Natural killer cell treated with Interleukin-12 subunit alpha and Interleukin-12 subunit beta and Interleukin-15 and Interleukin-18, amount 100 ng/mL, for 72 hours (primary cell): Measurements from ENCODE around the gene DNAJC16. TPM values are rescaled to one million over a fixed set of nuclear protein-coding genes. Genes with fewer than 3 reads are reported as not detected.
A peak's percentile ranks its signal among the peaks of the same experiment; 100 is the strongest.

Experiments
- ATAC-seq, 2 donors: fragments of 150-1000 bp; cut with Tn5 transposase in 1 of 2; sonication (Bioruptor Pico), chemical (Tn5 transposase) in 1 of 2; 2 replicates each; pipeline ENCODE4 v1.10.0; 2021
- DNase-seq: peaks from one replicate; pipeline ENCODE4 v3.0.0; 2022; ENCODE audit warnings: low spot score
- H3K27ac Mint-ChIP-seq, 2 donors: 1 replicate in 1 of 2; 2 replicates in 1 of 2; pipeline ENCODE4 v1.8.0; 2022; ENCODE audit warnings: mixed read lengths in 2 of 2, mild to moderate bottlenecking in 1 of 2, moderate library complexity in 1 of 2
- H3K27me3 Mint-ChIP-seq, 2 donors: 1 replicate in 1 of 2; 2 replicates in 1 of 2; pipeline ENCODE4 v1.8.0; 2022; ENCODE audit warnings: mixed read lengths in 2 of 2
- H3K36me3 Mint-ChIP-seq: one replicate; pipeline ENCODE4 v1.8.0; 2022; ENCODE audit warnings: mixed read lengths
- H3K4me1 Mint-ChIP-seq, 2 donors: 1 replicate in 1 of 2; 2 replicates in 1 of 2; pipeline ENCODE4 v1.8.0; 2022; ENCODE audit warnings: low read depth in 2 of 2, mixed read lengths in 2 of 2, mild to moderate bottlenecking in 1 of 2
- H3K4me3 Mint-ChIP-seq: one replicate; pipeline ENCODE4 v1.8.0; 2022; ENCODE audit warnings: mixed read lengths
- H3K9me3 Mint-ChIP-seq: 2 replicates; pipeline ENCODE4 v1.8.0; 2022; ENCODE audit warnings: mixed read lengths
- total RNA-seq, 2 donors: library from RNA; stranded (reverse); gene quantifications; one replicate each; pipeline ENCODE4 v1.2.3, GENCODE V29; 2022

Gene DNAJC16
- total RNA-seq, 2 donors from 2014 or later = 15.5 to 23.7 TPM

DNA sequence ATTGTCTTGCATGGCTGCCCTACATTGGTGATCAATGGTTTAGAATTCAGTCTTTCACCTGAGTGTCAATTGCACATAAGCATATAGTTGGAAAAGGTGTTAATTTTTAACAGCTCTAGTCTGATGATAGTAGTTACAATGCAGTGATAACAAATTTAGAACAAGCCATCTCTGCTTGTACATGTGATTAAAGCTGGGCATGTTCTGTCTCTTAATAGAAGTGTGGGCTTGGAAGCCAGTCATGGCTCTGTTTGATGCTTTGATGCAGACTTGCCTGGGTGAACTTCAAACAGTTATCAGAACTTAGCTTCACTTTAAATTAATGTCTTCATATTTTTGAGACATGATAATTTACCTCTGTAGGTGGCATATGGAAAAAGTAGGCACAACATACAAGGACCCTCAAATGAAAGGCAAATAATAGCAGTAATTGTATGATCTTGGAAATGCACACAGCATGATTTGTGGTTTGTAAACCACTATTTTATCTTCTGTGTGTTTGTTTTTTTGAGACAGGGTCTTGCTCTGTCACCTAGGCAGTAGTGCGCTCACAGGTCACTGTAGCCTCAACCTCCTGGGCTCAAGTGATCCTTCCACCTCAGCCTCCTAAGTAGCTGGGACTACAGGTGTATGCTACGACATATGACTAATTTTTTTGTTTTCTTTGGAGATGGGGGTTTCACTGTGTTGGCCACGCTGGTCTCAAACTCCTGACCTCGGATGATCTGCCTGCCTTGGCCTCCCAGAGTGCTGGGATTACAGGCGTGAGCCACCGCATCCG lies 94.4 kb downstream of the DNAJC16 start:
- H3K27ac Mint-ChIP-seq = peak overlapping the region; percentile 80 to 85
- no peak for DNase-seq
- ATAC-seq = no peak
- no peak overlapping the region for H3K4me3 Mint-ChIP-seq
- no peaks in the 10 kb centered on the region for H3K36me3 Mint-ChIP-seq
- H3K9me3 Mint-ChIP-seq = no peaks in the 10 kb centered on the region
- peaks cover 31 to 54% of the 10 kb centered on the region in 2 donors for H3K4me1 Mint-ChIP-seq
- H3K27me3 Mint-ChIP-seq = no peaks in the 10 kb centered on the region

DNA sequence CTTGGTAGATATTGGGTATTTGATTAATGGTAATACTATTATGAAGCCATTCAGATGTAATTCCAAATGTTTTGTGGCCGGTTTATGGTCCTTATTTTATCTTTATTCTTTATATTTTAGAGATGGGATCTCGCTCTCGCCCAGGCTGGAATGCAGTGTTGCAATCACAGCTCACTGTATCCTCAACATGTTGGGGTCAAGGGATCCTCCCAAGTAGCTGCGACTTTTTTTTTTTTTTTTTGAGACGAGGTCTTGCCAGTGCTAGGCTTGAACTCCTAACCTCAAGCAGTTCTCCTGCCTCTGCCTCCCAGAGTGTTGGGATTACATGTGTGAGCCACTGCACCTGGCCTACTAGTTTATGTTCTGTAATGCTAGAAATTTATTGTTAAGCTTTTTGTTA lies 95.3 kb downstream of the DNAJC16 start:
- no peaks in the 10 kb centered on the region for H3K36me3 Mint-ChIP-seq
- H3K4me1 Mint-ChIP-seq = peaks cover 24 to 50% of the 10 kb centered on the region in 2 donors
- no peak overlapping the region for H3K4me3 Mint-ChIP-seq
- H3K27ac Mint-ChIP-seq = peak overlapping the region in 1 of 2 donors; percentile 70
- no peaks in the 10 kb centered on the region for H3K27me3 Mint-ChIP-seq
- ATAC-seq (no peak), DNase-seq (no peak)
- no peaks in the 10 kb centered on the region for H3K9me3 Mint-ChIP-seq

DNA sequence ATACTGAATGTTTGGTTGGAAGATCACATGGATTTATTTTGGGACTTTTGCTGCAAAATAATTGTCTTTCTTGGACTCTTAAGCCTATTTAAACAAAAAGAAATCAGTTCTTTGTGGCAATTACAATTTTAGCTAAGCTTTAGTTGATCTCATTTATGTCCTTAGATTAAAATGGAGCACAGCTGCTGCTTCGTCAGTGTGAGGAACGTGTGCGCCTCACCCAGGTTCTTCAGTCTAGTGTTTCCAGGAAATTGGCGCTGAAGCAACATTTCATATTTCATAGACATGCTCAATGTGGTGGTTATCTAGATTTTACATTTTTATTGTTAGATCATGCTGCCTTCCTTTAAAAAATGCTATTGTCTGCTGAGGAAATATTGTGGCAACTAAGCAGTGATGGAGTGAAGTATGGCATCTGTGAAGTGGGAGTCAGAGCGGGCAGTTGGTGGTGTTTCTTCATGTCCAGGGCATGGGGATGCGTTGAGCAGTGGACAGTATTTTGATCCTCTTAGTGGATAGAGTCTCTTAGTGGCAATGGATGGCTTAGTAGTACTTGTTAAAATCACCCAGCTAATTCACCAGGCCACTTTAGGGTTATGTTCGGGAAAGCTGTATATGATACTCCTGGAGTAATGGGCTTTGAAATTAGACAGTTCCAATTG lies 96.2 kb downstream of the DNAJC16 start:
- no peak for ATAC-seq
- peaks cover 30 to 55% of the 10 kb centered on the region in 2 donors for H3K4me1 Mint-ChIP-seq
- no peak for DNase-seq
- H3K9me3 Mint-ChIP-seq = no peaks in the 10 kb centered on the region
- no peaks in the 10 kb centered on the region for H3K36me3 Mint-ChIP-seq
- H3K27me3 Mint-ChIP-seq = no peaks in the 10 kb centered on the region
- H3K27ac Mint-ChIP-seq = peak overlapping the region in 1 of 2 donors; percentile 70
- no peak overlapping the region for H3K4me3 Mint-ChIP-seq

DNA sequence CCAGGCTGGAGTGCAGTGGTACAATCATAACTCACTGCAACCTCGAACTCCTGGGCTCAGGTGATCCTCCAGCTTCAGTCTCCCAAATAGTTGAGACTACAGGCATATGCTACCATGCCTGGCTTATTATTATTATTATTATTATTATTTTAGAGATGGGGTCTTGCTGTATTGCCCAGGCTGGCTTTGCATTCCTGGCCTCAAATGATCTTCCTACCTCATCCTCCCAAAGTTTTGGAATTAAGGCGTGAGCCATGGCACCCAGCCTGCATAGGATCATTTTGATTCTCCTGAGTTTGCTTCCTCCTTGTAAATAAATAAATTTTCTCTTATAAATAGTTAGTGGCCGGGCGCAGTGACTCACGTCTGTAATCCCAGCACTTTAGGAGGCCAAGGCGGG lies 96.8 kb downstream of the DNAJC16 start:
- H3K36me3 Mint-ChIP-seq = no peaks in the 10 kb centered on the region
- no peaks in the 10 kb centered on the region for H3K27me3 Mint-ChIP-seq
- ATAC-seq = no peak
- H3K27ac Mint-ChIP-seq = no peak overlapping the region
- H3K4me3 Mint-ChIP-seq = no peak overlapping the region
- H3K4me1 Mint-ChIP-seq = peaks cover 30 to 53% of the 10 kb centered on the region in 2 donors
- no peaks in the 10 kb centered on the region for H3K9me3 Mint-ChIP-seq
- DNase-seq = no peak

DNA sequence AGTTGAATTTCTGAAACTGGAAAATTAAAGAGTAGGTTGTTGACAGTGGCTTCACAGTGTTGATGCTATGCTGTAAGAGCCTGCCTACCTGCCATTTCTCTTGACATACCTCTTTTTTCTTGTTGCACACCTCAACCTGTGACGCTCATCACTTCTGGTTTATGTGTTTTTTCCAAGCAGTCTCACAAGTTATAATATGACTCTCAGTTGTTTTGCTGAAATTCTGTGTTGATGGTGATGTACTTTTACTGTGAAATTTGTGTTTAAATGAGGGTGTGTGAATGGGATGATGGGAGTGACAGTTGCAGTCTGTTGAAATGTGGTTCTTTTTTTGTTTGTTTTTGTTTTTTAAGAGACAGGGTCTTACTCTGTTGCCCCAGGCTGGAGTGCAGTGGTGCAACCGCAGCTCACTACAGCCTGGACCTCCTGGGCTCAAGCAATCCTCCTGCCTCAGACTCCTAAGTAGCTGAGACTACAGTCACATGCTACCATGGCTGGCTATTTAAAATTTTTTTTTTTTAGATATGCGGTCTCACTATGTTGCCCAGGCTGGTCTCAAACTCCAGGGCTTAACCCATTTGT lies 97.6 kb downstream of the DNAJC16 start:
- H3K4me3 Mint-ChIP-seq = no peak overlapping the region

DNA sequence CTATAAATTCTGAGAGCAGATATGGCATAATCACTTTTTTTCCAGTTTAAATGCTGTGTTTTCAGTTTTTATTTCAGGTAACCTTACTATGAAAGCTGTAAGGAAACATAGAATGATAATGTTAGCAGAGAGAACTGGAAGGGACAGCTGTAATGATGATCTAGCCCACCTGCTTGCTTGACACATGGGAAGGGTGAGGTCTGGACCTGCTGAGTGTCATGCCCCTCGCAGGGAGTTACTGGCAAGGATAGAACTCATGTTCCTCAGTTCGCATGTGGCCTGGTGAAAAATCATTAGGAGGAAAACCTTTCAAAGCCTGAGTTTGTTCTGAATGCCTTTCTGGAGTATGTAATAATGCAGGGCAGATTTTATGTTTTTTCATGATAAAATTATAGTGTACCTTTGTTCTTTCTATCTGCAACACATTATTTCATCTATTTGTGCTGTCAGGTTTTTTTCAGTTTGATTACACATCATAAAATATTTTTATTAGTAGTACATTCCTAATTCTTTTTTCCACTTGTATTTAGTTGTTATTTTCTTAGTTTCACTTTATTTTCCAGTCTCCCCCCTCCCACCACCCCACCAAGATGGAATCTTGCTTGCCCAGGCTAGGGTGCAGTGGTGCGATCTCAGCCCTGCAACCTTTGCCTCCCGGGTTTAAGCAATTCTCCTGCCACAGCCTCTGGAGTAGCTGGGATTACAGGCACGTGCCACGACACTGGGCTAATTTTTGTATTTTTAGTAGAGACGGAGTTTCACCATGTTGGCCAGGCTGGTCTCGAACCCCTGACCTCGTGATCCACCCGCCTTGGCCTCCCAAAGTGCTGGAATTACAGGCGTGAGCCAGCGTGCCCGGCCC lies 98.6 kb downstream of the DNAJC16 start:
- Mint-ChIP-seq H3K27ac (no peak overlapping the region), H3K36me3 (peaks cover 4% of the 10 kb centered on the region), H3K4me1 (peaks cover 22 to 41% of the 10 kb centered on the region in 2 donors), H3K4me3 (no peak overlapping the region), H3K9me3 (no peaks in the 10 kb centered on the region), H3K27me3 (no peaks in the 10 kb centered on the region)
- DNase-seq (no peak), ATAC-seq (no peak)

More for the DNA sequence above, 97.6 kb downstream of the DNAJC16 start:
- Mint-ChIP-seq H3K27ac (no peak overlapping the region), H3K9me3 (no peaks in the 10 kb centered on the region), H3K27me3 (no peaks in the 10 kb centered on the region), H3K36me3 (no peaks in the 10 kb centered on the region), H3K4me1 (peaks cover 25 to 46% of the 10 kb centered on the region in 2 donors)
- DNase-seq (no peak), ATAC-seq (no peak)

Other genes with a start within 250 kb of the DNAJC16 start
- gene EFHD2, start 117.0 kb upstream of the DNAJC16 start, total RNA-seq = 100 to 1,000 TPM; 164 to 185 TPM
- gene CTRC, start 88.4 kb upstream of the DNAJC16 start, total RNA-seq = 1 to 10 TPM in 1 of 2 donors, under 1 TPM in 1; 0.53 to 2.3 TPM
- gene CELA2A, start 70.1 kb upstream of the DNAJC16 start, total RNA-seq = not detected
- not detected for gene CELA2B, start 50.7 kb upstream of the DNAJC16 start, total RNA-seq
- gene CASP9, start 2.6 kb upstream of the DNAJC16 start, total RNA-seq = 10 to 100 TPM; 15.1 to 18.0 TPM
- 1 to 10 TPM; 3.4 to 8.6 TPM for gene AGMAT, start 58.2 kb downstream of the DNAJC16 start, total RNA-seq
- gene DDI2, start 90.6 kb downstream of the DNAJC16 start, total RNA-seq = 10 to 100 TPM; 35.0 to 55.4 TPM
- 10 to 100 TPM; 48.0 to 65.1 TPM for gene PLEKHM2, start 157.5 kb downstream of the DNAJC16 start, total RNA-seq
- 1 to 10 TPM in 1 of 2 donors, under 1 TPM in 1; 0.88 to 1.9 TPM for gene SLC25A34, start 209.4 kb downstream of the DNAJC16 start, total RNA-seq
- not detected for gene TMEM82, start 215.7 kb downstream of the DNAJC16 start, total RNA-seq
- gene FBLIM1, start 231.9 kb downstream of the DNAJC16 start, total RNA-seq = not detected